HCT116 (cell line): ENCODE results near the gene ARL5A. TPM values are rescaled to one million over a fixed set of nuclear protein-coding genes. Genes with fewer than 3 reads are reported as not detected.

Experiments
- total RNA-seq: library from RNA; stranded (reverse); gene quantifications from one replicate; pipeline ENCODE4 v1.2.1, GENCODE V29; 2021; ENCODE audit not compliant: unreplicated experiment

The ARL5A gene
- total RNA-seq, 1 experiment from 2014 or later: 74.4 TPM

Other genes starting within 250 kb of the ARL5A start
- 0.34 TPM for gene NEB, start 93.9 kb downstream of the ARL5A start, total RNA-seq